RPMI7951 (cell line): ENCODE measurements around the gene KCNQ2. TPM values are rescaled to one million over a fixed set of nuclear protein-coding genes. Genes with fewer than 3 reads are reported as not detected.

Source experiments
- DNase-seq: peaks from one replicate; pipeline ENCODE4 v3.0.0-alpha.2; 2012; ENCODE audit warnings: low read depth
- total RNA-seq: library from RNA; depleted of rRNA; stranded (reverse); fragments of >200 nt; shearing (Covaris generic); gene quantifications from 2 replicates; pipeline ENCODE4 v1.2.3, GENCODE V29; 2014

Gene KCNQ2
- total RNA-seq, 1 experiment from 2014 or later: 2.5 TPM

DNA sequence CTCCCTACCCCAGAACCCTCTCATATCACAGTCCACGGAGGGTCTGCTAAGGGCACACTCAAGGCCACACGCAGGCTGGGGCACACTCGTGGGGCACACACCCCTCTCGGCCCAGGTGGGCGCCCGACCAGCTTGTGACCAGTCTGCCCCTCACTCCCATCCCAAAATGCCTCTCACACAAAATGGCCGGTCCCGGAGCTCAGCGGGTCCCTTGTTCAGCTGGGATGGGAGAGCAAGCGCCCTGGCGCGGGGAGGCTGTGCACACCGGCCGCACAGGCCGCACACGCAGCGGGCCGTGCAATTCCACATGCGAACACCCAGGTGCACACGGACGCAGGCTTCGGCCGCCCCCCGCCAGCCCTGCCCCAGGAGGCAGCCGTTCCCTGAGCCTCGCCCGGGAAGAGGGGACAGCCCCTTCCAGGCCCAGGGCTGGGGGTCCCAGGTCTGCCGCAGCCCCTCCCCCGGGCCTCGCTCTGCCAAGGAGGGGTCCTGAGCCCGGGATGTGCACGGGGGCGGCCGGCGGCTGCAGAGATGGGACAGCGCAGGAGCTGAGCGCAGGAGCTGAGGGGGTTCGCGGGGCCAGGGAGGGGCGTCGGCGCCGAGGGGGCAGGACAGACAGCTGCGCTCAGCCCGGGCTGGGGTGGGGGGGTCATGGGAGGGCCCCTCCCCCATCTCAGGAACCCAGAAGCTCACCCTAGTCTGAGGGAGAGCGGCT is 1.3 kb downstream of the KCNQ2 start:
- no peak for DNase-seq

DNA sequence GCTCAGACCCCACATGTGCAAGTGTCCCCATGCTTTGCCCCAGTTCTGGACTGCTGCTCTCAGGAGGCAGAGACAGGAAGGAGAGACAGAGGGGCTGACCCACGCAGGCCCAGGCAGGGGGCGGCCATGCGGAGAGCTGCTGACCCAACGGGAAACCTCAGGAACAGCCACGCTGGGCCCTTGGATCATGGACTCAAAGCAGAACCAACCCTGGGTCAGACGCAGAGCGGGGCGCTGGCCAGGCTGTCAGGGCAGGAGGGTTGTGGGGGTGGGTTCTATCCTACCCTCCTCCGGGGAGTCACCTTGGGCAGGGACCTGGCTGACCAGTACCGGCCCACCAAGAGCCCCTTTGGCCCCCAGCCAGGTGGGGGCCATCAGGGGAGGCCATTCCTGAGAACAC is 2.0 kb downstream of the KCNQ2 start:
- DNase-seq: no peak

DNA sequence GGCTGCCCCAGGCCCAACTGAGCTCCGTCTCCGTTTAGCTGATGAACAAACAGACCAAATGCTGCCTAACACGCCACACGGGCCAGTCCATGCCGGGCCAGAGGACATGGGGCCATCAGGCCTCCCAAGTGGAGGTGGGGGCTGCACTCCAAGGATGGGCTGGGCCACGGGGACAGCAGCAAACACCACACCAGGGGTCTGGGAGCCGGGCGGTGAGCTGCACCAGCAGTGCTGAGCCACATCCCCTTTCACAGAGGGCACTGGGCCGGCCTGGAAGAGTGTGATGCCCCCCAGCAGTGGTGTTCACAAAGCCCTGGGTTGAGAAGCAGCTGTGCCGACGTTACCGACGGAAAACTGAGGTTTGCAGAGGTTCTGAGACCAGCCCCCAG is 2.7 kb downstream of the KCNQ2 start:
- DNase-seq: no peak

DNA sequence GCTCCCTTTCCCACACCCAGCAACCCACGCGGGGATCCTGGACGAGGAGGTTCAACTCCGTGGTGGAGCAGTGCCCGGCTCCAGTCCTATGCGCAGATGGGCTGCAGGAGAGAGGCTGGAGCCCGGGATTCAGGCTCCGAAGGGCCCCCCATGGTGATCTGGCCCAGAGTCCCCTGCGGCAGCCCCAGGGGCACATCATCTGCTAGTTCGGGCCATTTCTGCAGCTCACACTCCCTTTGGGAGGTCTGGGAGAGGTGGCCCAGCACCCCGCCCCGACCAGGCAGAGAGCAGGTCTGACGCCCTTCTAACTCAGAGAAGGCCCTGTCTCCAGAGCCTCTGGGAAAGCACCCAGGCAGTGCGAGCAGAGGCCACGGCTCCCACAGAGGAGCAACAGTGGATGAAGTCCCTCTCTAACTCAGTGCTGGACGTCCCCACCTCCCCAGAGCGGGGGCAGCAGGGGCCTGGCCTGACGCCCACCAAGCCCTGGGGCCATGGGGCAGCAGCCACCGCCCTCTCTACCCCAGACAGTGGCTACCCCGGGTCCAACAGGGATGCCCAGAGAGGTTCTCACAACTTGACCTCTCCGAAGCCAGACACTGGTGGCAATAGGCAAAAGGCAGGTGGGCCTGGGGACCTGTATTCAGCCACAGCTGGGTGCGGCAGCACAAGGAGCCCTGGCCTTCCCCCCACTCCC is 3.3 kb downstream of the KCNQ2 start:
- no peak for DNase-seq

DNA sequence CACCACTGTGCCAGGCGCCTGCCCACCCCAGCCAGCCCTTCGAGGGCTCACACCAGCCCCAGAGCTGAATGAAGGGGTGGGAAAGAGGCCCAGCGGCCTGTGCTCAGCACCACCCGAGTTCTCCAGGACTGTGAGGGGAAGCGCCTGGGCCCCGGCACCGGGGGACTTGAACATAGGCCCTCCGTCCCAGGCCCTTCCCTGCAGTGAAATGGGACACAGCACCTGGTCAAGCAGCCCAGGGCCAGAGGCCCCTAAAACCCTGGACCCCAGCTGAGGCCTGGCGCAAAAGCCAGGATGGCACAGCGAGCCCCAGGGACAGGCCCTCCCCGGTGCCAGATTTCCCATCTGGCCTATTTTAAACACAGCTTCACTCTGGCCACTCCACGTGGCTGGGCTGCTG is 4.0 kb downstream of the KCNQ2 start:
- no peak for DNase-seq

DNA sequence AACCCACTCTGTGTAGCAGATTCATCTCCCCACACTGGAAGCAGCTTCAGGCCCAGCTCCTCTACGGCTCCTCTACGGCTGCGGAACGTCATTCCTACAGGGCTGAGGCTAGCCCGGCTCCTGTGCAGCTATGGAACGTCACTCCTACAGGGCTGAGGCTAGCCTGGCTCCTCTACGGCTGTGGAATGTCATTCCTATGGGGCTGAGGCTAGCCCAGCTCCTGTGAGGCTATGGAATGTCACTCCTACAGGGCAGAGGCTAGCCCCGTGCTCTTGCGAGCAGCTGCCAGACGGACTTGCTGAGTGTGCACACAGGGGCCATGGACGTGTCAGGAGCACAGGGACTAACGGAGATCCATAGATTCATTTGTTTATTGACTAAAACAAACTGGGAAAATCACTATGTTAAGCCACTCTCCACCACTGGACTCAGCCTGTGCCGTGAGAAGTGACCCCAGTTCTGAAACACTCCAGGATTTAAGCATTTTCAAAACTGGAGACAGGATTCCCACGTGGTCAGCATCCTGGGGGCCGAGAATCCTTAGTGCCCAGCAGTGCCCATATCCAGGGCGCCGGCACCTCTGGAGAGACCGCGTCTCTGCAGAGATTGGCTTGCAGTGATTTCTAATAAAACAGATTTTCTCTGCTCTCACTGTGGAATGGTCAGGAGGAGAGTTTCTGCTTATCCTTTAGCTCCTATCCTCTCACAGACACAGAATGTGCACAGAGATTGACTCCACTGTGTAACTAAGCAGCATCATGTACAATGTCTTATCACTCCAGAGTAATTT is 5.0 kb downstream of the KCNQ2 start:
- no peak for DNase-seq

DNA sequence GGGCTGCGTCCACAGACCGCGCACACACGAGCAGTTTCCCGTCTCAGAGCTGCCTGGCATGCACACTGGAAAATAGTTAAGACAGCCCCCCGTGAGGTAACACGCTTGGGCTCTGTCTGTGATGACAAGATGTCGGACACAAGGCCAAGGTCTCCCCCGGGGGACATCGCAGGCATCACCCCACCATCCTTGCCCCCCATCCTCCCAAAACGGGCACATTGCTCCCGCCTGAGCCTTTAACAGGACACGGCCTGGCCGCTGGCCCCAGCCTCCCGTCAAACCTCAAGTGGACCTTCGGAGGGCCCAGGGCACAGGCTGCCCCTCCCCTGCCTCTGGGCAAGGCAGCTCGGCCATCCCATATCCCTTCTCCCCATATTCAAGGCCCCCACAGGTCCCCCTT is 5.6 kb downstream of the KCNQ2 start:
- DNase-seq: no peak

DNA sequence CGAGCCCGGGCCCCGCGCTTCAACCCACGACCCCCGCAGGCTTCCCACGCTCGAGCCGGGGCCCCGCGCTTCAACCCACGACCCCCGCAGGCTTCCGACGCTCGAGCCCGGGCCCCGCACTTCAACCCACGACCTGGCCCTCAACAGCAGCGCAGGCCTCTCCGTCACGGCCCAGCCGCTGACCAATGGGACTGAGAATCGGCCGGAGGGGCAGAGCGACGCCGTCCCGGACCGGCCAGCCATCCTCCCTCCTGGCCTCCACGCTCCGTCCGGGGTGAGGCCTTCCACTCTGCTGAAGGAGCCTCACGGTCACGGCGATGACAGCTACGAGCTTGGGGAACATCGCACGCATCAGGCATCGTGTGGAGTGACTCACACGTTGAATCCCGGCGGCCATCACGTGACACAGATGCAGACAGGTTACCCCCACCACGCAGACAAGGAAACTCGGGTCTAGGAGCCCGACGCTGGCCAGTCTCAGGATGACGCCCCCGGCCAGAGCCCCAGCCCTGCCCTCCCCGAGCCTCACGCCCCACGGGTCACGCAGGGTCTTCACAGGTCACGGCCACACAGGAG is 6.1 kb downstream of the KCNQ2 start:
- no peak for DNase-seq

DNA sequence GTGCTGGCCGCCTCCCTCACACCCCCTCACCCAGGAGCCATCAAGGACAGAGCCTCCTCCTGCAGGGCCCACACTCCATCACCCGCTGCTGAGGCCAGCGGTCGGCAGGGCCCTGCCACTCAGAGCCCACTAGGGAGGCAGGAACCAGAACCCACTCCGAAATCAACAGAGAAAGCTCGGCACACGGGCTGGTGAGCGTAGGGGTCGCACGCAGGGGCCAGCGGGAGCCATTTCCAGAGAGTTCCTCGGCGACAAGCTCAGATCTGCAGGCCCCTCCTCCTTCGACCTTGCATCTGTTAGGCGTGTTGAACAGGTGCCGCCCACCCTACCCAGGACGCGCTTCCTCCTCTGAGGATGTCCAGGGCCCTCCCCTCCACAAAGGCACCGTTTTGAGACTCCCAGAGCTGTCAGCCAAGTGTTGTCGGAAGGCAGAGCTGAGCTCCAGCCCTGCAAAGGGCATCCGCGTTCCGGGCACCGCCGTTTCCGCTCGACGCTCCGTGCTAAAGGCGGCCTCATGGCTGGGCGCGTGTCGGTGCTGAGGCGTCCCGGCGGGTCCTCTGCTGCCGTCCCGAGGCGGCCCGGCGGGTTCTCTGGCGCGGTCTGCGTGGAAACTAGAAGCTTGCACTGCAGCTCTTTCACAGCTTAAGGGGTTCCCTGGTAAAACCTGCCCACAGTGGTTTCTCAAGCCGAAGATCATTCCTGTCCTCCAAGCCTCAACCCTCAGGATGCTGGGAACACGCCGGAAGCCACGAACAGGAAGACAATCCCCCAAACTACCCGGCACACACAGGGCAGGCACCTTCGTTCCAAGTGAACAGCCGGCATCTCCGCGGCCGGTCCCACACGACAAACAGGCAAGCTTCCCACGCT is 6.8 kb downstream of the KCNQ2 start:
- no peak for DNase-seq

DNA sequence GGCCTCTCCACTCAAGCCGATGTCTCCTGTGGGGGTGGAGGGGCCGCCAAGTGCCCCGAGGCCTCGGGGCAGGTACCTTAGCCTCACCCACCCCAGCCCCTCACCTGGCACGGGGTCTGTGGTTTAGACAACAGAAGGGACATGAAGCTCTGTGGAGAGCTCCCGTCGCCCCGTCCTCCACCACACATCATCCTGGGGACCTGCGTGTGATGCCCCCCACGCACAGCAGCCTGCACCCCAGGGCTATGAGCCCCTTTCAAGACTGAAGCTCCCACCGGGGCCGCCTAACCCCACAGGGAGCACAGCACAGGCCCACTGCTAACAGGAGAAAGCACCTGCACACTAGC is 8.2 kb downstream of the KCNQ2 start:
- DNase-seq: no peak

DNA sequence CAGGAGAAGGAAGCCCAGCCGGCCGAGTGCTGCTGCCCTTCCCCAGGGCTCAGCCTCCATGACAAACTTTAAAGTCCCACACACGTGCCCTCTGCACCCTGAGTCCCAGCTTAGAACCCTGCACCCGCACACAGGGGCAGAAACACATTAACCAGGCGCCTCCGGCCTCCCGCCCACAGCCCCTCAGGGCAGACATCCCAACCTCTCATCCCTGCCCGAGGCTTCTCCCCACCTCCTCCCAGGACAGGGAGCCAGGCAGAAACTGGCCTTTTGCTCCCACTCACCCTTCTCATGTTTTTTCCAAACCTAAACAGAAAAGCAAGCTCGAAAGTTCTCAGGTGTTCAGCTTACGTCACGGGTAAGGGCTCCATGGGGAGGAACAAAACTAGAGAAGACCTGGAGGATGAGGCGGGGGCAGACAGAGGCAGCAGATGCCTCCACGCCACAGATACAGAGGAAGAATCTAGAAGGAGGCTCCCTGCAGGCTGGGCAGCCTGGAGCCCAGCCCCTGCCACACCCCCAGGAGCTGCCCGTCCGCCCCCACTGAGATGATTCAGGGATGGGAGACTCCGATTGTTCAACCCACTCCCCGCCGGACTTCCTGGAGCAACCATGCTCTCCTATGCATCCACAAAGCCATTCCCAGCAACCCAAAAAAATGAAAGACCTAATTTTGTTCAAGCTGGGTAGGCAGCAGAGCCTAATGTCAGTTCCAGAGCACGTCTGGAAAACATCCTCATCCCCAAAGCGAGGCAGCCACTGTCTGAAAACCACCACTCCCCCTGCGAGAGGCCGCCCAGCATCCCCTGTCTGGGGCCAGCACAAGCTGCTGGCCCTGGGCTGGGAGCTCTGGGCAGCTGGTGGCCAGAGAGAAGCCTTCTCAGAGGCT is 8.8 kb downstream of the KCNQ2 start:
- DNase-seq: no peak

DNA sequence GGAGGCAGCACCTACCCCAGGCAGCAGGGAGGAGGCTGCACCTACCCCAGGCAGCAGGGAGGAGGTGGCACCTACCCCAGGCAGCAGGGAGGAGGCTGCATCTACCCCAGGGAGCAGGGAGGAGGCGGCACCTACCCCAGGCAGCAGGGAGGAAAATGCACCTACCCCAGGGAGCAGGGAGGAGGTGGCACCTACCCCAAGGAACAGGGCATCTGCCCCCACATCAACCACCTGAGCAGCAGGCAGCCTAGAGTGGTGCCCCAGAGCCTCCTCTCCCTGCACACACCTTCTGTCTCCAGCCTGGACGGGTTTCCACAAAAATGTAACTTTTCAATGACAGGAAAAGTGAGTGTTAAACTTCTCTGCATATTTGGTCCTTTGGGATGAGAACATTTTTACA is 10.2 kb downstream of the KCNQ2 start:
- no peak for DNase-seq

DNA sequence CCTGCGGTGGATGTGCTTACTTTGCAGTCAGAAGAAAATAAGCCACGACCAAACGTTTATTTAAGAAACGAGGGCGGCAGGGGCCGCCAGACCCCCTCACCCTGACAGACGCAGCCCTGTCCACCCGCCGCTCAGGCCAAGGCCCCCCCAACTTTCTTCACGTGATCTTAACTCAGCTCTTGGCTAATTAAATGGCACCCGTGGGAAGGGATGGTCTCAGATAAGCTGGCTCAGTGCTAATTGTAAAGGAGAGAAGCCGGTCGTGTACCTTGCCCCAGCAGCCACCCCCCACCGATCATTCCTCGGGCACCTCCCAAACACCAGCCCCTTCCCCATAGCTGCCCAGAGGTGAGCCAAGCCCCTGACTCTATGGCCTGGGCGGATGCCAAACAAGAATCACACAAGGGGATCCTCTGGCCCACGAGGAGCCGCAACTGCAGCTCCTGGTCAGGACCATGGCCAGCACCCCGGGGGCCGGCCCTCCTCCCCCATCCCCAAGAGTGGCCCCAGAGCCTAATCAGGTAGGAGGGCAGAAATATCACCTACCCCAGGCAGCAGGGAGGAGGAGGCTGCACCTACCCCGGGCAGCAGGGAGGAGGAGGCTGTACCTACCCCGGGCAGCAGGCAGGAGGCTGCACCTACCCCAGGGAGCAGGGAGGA is 11.2 kb downstream of the KCNQ2 start:
- no peak for DNase-seq

DNA sequence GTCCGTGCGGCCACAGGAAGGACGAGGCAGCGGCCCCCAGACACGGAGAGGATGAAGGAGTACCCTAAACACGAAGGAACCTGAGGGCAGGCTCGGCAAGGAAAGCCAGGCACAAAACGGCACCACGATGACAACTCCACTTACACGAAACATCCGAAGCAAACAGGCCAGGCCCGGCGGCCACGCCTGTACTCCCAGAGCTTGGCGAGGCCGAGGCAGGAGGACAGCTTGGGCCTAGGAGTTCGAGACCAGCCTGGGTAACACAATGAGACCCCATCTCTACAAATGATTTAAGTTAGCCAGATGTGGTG is 13.4 kb downstream of the KCNQ2 start:
- DNase-seq: no peak

DNA sequence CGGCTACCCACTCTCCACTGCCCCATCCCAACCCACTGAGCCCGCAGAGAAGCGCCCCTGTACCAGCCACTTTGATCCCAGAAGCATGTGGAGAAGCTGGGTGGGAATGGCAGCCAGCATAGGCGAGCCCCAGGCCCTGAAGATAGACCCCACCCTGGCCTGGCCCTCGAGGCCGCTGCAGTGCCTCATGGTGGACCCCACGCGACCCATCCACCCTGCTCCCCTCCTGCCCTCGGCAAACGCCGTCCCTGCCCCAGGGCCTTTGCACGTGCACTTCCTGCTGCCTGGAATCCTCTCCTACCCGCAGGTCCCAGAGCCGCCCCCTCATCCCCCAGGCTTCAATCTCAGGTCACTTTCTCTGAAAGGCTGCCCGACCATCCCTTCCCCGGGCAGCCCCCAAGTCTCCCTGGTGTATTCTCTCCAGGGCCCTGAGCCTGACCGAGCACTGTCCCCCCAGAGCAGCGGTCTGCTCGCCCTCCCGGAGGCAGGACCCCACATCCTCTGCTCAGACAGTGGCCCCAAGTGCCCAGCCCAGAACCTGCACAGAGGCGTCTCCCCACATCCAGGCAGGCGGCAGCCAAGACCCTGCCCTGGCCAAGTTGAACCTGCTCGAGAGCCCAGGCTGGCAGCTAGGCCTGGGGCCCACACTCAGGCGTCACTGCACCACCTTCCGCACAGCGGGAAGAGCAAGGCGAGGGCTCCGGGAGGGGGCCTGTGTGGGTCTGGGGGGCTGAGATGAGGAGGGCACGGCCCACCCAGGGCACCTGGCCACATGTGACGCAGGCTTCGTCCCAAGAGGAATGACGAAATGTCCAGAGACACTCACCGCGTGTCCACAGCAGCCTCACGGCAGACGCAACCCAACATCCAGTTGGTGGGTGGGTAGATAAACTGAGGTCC is 14.0 kb downstream of the KCNQ2 start:
- no peak for DNase-seq

DNA sequence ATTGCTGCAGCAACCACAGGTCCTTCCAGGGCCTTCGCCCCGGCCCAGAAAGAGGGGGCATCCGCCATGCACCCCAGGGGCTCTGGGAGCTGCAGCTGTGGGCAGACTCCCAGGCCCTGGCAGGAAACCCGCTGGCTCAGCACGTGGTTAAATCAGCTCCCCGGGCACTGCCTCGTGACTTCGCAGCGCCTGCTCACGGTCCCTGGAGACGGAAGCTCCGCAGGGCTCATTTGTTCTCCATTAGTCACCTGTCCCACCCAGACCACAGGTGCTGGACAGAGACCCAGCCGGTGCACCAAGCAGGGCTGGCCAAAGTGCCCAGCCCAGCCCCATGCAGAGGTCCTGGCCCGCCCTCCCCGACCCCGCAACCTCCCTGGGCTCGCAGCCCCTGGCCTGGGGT is 14.7 kb downstream of the KCNQ2 start:
- peak; percentile 62 for DNase-seq

DNA sequence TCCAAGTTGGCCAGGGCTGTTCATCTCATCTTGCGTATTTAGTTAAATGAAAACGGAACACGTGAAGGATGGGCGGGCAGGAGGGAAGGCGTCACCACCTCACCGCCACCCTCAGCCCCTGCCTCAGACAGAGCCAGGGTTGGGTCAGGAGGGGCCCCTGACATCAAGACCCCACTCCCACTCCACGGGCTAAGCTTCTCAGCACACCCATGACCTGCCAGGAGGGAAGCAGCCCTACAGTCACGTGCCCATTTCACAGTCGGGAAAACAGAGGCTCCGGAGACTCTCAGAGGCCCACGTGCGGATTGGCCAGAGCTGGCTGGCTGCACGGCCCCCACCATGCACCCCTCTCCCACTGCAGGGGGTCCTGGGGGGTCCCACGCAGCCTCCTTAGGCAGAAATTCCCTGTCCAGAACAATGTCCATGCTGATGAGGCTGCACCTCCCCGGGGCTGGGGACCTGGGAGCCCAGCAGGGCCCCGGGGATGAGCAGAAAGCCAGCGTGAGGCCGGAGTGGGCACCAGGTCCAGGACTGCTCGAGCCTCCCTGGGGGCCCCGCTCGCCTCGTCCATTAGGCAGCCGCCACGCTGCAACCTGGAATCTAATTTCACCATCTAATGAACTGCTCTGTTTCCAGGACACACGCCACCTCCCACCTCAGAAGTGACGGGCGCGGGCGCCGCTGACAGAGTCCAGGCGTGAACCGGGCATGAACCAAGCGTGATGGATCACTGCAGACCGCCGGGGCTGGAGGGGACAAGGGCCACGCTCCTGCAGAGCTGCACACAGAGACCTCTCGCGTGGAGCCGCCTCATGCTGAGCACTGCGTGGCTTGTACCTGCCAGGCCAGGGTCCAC is 15.8 kb downstream of the KCNQ2 start:
- DNase-seq: no peak

DNA sequence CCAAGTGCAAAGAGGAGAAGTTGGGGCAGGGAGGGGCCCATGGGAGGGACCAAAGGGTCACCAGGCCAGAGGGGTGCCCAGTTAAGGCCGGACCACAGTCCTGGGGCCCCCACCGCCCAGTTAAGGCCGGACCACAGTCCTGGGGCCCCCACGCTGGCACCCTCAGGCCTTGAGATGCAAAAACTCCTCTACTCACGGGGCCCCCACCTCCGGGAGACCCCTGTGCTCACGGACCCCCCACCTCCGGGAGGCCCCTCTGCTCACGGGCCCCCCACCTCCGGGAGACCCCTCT is 16.9 kb downstream of the KCNQ2 start:
- no peak for DNase-seq
